Aortic smooth muscle cell (primary cell): ENCODE data around the gene EPHB1. TPM values are rescaled to one million over a fixed set of nuclear protein-coding genes. Genes with fewer than 3 reads are reported as not detected.

Experiments used
- total RNA-seq: library from RNA; depleted of rRNA; stranded (reverse); fragments of >200 nt; gene quantifications from 2 replicates; pipeline ENCODE4 v1.2.3, GENCODE V29; 2014

EPHB1 gene
- total RNA-seq: 1.2 and 1.5 TPM in 2 replicates

DNA sequence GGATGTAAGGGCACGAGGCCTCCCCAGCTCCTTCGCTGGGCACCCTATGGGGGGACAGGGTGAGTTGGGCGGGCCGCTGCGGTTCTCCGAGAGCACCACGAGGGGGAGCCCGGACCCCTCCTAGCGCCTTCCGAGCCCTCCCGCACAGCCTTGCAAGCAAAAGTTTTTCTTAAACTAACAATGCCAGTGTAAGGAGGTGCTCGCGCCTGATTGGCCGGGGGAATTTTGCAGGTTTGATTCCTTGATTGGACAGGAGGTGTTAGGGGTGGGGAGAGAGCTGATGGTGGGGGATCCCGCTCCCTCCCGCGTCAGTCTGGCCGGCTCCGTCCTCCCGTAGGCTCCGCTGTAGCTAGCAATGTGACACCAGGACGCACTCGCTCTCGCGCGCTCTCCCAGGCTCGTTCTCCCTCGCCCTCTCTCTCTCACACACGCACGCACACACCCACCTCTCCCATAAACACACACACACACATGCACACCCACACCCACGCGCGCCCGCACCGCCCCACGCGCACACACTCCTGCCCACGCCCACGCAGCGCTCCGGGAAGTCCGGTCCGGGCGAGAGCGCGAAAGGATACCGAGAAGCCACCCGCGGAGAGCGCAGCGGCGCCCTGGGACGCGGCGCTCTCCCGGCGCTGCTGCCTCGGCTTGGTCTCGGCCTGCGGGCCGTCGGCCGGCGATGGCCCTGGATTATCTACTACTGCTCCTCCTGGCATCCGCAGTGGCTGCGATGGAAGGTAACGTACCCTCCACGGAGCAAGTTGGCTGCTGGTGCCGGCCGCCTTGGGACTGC lies at the start of gene EPHB1:
TSS of gene EPHB1 (plus strand) at position 311 of the 796 bp plus-strand sequence.

Other genes starting within 250 kb of the EPHB1 start
- gene KY, start 144.2 kb upstream of the EPHB1 start, total RNA-seq: 5.9 and 7.9 TPM in 2 replicates